NCI-H2029 treated with DMSO at 0.1 percent for 48 hours (cell line): ENCODE data around the gene ZNF277.
"Not testable (repeated sequence)": the region's sequence is repeated elsewhere in the genome, so short reads cannot be mapped to it uniquely, and the experiment has no call there.

Experiments
- DNase-seq: peaks from one replicate; lab custom pipeline; 2025; lab: John Stamatoyannopoulos, UW

ZNF277 gene

DNA sequence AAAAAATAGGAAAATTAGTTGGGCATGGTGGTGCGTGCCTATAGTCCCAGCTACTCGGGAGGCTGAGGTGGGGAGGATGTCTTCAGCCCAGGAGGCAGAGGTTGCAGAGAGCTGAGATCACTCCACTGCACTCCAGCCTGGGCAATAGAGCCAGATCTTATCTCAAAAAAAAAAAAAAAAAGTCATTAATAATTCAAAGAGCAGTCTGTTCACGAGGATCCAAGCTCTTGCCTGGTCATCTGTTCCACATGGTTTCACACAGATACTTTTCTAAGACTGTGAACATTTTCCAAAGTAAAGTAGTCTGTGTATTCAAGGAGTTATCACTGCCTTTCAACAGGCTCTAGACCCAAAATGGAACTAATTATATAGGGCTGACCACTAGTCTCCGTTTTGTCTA lies 86.9 kb downstream of the ZNF277 start:
- DNase-seq: no peak

DNA sequence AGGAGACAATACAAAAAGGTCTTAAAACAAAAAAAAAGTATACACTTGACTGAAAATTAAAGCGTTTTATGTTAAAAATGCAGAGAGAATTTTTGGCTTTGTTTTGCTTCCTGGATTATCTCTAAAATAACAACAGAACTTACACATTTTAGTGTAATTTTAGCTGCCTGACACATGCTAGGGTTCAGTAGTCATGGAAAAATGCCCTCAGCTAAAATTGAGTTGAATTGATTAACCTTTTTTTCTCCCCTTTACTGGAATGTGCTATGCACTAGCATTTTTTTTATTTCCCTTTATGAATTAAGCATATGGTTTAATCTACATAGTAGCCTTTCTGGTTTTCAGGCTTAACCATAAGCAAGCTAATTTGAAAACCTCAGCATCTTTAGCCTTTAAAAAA lies 89.9 kb downstream of the ZNF277 start:
- no peak for DNase-seq

DNA sequence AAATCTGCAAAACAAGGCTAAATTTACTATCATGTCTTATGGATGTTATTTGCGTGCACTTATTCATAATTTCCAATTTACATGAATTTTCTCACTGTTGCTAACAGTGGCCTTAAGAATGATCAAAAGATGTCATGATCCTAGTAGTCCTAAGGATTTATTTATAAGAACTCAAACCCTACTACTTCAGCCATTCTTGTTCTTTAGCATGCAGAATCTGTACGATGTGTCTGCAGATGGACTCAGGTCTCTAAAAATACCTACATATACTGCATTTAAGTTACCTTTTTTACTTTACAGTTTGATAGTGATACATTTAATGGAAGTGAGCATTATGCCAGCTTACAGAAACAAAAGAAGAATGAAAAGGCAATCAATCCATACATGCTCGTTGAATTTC lies 91.2 kb downstream of the ZNF277 start:
- no peak for DNase-seq

DNA sequence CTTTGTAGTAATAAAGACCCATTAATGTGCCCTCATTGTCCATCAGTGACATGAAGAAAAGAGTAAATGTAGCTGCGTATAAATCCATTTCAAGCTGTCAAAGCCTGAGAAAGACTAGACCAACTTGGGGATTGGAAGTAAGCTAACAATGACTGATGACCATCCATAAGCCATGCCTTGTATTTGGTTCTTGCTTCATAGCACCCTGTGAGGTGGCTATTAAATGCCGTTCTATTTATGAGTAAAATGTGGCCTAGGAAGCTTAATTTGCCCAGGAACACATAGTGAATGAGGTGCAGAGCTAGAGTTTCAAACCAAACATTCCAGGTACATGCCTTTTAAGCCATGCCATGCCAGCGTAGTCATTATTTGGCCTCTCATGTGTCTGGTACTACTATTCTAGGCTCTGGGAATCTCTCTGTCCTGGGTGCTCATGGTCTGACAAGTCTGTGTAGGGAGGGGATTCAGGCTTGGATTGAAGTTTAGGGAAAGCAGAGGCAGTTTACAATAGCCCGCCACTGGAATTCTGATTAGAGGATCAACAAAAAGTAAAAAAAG lies 92.1 kb downstream of the ZNF277 start:
- DNase-seq: no peak

DNA sequence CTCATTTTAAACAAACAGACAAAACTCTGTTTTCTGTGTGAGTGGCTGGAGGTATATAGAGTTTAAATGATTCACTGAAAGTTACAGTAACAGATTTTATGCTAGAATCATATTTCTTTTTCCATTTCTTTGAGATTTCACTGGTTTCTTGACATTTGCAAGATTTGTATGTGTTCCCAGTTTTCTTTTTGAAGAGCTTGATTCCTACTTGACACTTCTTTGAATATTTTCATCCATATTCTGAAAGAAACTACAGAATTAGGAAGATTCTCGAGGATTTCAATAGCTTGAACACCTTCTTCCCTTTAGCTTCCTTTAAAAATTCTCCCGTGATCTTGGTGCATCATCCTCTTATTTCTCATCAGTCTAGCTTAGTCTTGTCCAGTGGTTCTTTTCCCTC lies 93.6 kb downstream of the ZNF277 start:
- no peak for DNase-seq

DNA sequence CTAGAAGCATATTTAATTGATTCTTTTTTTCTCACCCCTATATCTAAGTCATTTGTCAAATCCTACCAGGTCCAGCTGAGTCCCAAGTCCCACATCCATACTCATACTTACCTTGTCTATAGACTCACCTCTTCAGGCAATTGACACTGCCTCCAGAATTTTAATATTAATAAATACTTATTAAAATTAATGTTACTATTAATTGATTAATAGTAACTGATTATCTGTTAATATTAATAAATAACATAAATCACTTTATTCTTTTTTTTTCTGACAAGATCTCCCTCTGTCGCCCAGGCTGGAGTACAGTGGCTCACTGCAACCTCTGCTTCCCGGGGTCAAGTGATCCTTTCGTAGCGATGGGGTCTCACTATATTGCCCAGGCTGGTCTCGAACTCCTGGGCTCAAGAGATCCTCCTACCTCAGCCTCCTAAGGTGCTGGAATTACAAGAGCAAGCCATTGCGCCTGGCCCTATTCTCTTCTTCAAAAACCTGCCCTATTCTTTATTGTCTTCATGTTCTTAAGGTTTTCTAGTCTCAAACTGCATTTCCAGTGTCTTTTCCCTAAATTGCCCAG lies 94.4 kb downstream of the ZNF277 start:
- no peak for DNase-seq

DNA sequence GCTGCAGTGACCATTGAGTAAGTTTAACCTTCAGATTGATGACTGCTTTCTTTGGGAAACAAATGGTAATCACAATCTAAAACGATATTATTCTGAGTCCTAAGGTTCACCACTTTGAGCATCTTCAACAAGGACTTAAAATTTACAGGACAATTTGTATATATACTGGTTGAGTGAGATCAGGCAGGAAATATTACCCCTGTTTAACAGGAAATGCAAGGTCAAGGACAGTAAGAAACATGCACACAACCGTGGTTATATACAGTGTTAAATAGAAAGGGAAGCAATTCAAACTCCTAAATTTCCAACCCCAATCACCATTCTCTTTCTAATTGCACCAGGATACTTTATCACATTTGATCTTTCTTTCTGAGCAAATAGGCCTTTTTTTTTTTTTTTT lies 96.1 kb downstream of the ZNF277 start:
- no peak for DNase-seq

DNA sequence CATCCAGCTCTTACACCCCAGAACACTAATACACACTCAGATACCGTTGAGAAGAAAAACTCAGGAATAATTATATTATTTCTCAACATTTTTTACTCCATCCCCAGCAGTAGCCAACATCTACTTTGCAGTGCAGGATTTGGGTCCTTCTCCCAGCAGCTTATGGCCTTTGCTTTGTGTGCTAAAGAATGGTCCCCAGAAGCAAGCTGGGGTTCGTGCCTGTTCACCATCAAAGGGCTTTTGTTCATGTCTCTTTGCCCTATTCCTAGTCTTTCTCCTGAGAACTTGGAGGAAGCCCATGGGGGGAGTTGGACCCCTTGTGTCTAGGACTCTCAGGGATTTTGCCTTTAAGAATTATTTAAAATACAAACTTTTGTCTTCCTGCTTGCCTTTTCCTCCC lies 100.4 kb downstream of the ZNF277 start:
- no peak for DNase-seq

DNA sequence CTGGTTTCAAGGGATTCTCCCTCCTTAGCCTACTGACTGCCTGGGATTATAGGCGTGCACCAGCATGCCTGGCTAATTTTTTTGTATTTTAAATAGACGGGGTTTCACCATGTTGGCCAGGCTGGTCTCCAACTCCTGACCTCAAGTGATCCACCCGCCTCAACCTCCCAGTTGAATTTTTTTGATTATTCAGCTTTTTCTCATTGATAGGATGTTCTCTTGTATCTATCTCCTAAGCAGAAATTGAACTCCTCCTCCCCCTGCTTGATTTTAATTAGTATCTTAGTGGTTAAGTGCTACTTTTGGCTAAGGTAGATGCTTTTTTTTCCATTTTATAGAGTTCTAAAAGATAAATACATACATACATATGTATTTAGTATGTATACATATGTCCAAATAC lies 101.0 kb downstream of the ZNF277 start:
- DNase-seq: no peak

DNA sequence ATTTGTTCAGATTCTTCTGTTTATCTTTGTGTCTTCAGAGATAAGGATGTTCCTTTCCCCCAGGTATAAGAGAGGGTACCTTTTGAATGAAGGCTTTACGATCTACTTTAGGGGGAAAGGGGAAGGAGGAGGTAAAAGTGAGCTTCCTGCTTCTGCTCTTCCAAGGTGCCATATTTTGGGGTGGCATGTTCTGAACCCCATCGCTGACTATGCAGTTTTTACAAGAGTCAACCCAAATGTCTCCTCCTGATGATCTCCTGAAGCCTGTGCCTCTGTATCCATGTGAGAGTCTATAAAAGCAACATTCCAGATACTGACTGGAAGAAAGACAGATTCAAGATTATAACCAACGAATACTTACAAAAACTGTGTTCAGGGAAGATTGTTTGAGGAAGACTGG lies 102.5 kb downstream of the ZNF277 start:
- DNase-seq: no peak

DNA sequence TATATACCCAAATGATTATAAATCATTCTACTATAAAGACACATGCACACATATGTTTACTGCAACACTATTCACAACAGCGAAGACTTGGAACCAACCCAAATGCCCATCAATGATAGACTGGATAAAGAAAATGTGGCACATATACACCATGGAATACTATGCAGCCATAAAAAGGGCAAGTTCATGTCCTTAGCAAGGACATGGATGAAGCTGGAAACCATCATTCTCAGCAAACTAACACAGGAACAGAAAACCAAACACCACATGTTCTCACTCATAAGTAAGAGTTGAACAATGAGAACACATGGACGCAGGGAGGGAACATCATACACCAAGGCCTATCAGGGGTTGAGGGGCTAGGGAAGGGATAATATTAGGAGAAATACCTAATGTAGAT lies 110.3 kb downstream of the ZNF277 start:
- DNase-seq: not testable (repeated sequence)

DNA sequence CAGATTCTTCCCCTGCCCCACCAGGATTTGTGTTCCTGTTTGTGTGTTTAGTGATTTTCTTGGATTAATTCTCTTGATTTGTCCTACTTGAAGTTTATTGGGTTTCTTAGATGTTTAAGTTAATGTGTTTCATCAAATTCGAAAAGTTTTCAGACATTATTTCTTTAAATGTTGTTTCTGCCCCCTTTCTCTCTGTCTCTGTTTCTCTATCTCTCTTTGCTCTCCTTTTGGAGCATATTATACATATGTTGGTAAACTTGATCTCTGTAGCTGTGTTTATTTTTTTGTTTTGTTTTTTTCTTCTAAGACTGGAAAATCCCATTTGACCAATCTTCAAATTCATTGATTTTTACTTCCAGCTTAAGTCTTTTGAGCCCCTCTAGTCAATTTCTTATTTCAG lies 115.6 kb downstream of the ZNF277 start:
- no peak for DNase-seq

DNA sequence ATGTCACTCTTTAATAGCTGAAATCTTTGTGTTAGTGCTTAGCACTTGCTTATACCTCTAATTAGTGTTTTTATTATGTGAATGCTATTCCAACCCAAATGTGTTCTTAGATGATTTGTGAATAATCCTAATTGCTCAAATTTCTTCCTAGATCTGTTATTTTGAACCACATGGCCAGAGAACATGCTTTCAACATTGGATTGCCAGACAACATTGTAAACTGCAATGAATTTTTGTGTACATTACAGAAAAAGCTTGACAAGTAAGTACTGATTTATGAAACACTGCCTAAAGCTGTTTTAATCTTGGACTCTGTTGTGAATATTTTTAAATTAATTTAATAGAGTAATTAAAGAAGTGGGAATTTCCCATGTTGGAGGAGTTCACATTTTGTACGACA lies 121.1 kb downstream of the ZNF277 start:
- DNase-seq: no peak

DNA sequence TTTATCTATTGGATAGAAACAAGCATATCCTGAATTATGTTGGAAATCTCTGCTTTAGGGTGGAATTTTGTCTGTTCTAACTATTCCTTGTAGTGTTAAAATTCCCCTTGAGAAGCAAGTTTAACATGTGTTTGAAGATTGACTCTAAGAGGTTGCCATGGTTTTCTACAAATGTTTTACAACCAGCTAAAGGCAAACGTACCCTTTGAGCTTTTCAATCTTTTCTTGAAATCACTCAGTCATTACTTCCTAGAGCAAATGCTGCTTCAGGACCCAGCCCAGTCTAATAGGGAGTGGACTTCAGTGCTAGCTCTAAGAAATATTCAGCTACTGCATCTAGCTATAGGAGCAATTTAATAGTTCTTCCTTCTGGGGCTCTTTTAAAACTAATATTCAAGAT lies 125.0 kb downstream of the ZNF277 start:
- DNase-seq: no peak

DNA sequence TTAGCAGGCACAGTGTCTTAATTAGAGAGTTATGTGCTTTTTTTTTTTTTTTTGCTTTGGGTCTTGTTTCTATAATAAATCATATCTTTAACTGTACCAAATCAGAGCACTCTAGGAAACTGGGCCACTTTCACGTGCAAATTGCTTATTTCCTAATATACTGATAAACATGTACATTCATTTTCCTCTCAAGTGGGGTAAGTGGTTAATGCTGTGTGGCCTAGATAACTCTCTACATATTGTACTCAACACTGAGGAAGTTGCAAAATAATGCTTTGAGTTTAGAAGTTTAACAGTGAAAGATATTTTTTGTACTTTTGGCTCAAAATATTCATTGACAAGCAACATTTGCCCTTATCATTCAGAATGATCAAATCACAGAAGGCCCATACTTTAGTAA lies 127.9 kb downstream of the ZNF277 start:
- no peak for DNase-seq

DNA sequence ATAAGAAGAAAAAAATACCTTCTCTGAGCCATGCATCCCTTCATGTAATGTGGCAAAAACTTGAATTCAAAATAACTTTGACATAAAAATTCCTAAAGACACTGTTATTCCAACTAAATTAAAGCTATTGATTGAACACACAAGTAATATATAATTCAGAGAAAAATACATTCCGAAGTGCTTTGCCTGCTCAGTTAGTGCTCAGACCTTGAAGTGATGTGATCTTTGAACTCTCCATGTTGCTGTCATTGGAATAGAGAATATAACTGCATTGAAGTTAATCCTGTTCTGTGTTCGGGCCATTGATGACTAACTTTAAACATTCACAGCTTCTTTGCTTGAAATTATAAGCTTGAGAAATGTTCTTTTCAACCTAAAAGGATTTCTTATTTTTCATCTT lies 129.8 kb downstream of the ZNF277 start:
- no peak for DNase-seq

DNA sequence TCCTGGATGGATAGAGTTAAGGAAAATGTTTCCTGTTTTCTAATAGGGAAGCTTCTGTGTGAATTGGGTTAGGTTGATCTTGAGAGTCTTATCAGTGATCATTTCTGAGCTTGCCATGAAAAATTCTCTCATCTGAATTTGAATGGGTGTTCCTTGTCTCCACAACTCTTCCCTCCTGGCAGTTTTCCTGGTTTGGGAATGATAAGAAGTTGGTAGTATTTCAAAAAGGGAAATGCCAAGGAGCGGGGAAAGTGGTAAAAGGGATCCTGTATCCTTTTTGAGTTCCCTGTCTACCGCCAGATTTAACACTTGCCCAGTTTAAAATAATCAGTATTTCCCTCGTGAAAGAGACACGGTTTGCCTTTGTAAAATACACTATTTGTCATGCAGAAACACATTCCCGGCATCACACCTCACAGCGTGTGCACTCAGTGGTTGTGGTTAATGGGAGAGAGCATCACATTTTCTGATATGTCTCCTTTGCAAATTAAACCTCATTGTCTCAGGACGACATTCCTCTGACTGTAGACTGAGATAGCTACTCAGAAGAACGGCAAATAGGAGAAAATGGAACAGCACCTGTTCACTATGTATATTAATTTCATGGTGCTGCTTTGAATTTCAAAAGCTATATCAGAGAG lies 130.6 kb downstream of the ZNF277 start:
- no peak for DNase-seq

DNA sequence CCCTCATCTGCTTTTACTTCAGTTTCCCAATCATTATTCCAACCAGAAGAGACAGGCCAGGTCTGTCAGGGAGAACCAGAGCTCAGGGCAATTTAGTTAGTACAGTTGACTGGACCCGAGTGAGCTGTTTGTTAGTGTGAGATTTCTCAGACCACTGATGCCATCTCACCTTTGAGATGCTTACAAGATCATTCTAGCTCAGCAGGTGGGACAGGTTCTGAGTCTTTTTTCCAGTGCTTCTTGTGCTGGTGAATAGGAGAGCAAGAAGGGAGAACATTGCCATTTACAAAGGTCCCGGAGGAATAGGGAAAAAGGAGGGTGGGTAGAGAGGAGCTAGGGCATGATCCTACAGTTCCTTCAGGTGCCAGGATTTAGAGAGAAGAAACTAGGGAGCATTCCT lies 131.4 kb downstream of the ZNF277 start:
- no peak for DNase-seq

DNA sequence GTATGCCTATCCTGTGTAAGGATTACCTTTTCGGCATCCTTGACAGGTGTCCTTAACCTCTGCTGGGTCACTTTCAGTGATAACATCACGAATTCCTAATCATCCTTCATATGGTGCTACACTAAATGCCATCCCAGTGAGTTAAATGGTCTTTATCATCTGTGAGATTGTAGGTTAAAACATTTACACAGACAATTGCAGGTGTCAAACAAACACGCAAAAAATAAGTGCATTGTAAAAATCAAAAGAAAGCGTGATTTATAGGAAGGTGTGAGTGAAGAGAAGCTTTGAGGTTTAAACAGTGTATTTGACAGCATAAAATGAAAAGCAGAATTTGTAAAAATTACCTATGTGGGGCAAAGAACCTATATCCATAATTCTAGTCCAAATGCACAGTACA lies 132.3 kb downstream of the ZNF277 start:
- no peak for DNase-seq

DNA sequence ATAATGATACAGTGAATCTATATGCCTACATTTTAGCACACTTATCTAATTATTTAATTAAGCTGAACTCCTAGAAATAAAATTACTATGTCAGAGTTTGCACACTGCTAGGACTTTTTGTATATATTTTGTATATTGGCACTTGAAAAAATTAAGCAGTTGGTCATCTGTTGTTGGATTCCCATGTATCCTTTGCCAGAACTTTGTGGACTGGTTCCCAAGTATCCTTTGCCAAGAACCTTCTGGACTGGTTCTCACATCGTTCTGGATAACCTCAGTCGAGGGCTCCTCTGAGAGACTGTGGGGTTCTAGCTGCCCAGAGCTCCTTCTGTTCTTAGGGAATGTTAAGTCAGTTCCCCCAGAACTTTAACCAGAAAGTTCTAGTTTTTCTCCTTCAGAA lies 135.0 kb downstream of the ZNF277 start:
- no peak for DNase-seq

DNA sequence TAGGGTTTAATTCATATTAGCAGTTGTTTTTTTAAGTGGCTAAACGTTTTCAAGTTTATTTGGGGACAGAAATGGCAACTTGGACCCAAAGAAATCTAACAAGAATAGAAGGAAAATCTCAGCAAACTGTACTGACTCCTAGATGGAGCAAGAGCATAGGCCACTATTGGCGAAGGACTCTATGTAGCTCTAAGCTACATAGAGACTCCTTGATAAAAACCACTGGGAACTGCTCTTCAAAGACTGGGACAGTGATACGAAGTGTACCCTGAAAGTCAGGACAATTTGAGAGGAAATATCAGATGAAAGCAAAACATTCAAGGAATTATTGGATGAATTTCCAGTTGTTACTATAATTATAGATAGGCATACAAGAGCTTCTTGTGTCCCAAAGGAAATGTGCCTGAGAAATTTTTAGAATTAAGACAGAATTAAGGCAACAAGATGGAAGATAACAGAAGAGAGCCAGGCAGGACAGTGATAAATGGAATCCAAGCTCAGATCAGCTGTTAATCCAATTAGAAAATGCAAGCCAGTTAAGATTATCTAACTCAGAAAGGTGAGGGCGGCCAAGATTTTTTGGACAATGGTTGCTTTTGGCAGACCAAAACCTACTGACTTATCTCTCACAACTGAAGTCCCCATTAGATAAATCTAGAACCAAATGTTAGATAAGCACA lies 140.0 kb downstream of the ZNF277 start:
- no peak for DNase-seq

DNA sequence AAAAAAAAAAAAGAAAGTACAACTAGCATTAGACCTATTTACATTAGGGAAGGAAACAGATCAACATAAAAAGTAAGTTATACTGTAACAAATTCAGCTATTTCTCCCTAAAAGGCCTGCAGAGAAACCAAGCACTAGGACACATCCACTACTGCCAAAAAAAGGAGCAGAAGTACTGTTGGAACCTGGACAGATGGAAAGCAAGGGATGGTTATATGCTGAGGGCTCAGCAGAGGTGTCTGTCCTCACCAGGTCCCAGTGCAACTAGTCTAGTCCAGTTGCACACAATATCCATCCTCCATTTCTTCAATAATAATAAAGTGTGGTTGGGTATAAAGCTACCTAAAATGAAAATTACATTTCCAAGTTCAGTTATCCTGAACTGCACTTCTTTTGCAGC lies 140.6 kb downstream of the ZNF277 start:
- DNase-seq: no peak

DNA sequence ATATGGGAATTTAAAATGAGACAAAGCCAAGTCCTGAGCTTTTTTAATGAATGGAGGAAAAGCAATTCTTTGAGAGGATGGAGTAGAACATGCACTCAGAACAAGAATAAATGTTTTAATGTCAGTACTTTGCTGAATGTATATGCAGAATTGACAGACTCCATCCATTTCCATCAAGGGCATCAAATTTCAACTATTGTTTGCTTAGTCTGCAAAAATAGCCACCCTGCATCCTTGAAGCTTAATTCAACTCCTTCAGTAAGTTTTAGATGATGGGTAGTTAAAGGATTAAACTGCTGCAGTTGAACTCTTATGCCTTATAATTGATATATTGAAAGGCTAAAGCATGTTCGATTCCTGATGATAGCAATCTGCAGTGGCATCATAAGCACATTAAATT lies 144.1 kb downstream of the ZNF277 start:
- no peak for DNase-seq

DNA sequence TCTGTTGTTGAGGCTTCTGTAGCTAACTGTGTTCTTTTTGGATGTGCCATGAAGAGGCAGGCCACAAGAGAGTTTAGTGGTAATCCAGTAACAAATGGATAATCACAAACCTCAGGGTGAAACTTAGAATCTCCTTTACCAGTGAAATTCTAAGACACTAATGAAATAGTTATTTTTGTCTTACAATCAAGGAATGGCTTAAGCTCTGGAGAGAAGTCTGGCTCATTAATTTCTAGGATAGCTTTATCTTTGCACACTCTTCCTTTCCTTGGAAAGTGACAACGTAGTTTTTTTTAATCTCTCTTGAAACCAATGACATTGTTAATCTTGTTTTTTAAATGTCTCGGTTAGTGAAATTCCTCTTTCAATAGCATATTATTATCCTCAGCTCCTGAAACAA lies 150.1 kb downstream of the ZNF277 start:
- DNase-seq: no peak
